Mucosa of rectum (tissue), 2 donors: ENCODE results near the gene AMER2.

ENCODE experiments used
- H3K27ac ChIP-seq, 2 donors: one replicate each; pipeline ENCODE4 v1.7.0; 2013; ENCODE audit warnings: inconsistent platforms in 2 of 2, low read depth in 2 of 2, low read length in 2 of 2
- H3K27me3 ChIP-seq, 2 donors: one replicate each; pipeline ENCODE4 v1.7.0; 2013; ENCODE audit warnings: low read length in 2 of 2; ENCODE audit not compliant: control insufficient read depth in 2 of 2, insufficient read depth in 2 of 2
- H3K36me3 ChIP-seq, 2 donors: one replicate each; pipeline ENCODE4 v1.7.0; 2013; ENCODE audit warnings: low read length in 2 of 2; ENCODE audit not compliant: control insufficient read depth in 2 of 2, insufficient read depth in 2 of 2
- H3K4me1 ChIP-seq, 2 donors: one replicate each; pipeline ENCODE4 v1.7.0; 2013; ENCODE audit warnings: low read length in 2 of 2, mild to moderate bottlenecking in 1 of 2; ENCODE audit not compliant: control insufficient read depth in 2 of 2, insufficient read depth in 2 of 2
- H3K4me3 ChIP-seq, 2 donors: one replicate each; pipeline ENCODE4 v1.7.0; 2013; ENCODE audit warnings: low read length in 2 of 2
- H3K9ac ChIP-seq, 2 donors: one replicate each; pipeline ENCODE4 v1.7.0; 2013; ENCODE audit warnings: low read length in 2 of 2, low read depth in 1 of 2, mild to moderate bottlenecking in 1 of 2
- H3K9me3 ChIP-seq, 2 donors: one replicate each; pipeline ENCODE4 v1.7.0; 2013; ENCODE audit warnings: low read length in 2 of 2; ENCODE audit not compliant: control insufficient read depth in 2 of 2
- donor health status: healthy.
- donor health status: Normal muscosa, but diverticular disease.

The AMER2 gene

DNA sequence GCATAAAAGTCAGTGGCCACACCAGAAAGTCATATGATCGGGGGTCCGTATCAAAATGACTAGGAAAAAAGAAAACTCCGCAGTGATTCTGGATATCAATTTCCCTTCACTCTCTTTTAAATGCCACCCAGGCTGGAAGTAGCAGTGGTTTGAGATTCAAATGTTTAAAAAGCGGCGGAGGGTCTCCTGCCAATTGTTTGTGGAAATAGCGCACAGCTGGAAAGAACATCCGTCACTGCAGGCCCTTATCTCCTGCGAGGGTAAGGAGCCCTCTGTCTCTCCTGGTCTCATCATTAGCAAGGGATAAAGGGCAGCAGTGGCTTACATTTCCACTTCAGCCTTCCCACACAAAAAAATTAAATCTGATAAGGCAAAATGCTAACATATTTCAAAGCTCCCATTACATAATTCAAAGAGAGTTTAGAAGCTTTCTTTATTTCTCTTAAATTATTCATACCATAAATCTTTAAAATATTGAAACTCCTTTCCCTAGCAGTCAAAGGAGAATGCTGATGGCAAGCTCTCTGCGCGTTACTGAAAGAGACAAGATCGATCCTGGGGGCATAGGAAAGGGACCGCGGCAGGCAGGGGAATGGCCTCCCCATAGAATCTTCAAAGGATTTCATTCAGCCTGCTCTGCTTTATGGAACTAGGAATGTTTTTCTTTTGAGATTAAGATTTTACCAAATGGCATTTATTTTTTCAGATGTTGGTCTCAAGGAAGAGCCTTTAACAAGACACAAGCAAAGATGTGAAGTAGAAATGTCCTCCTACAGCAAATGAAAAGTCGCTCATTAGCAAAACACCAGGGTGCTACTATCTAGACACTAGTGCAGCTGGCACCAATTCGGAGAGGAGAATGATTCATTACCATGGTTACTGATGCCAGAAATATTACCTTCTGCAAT, 35.0 kb downstream of the AMER2 start:
- no peak overlapping the region for H3K4me3 ChIP-seq
- no peak overlapping the region for H3K9ac ChIP-seq
- no peaks in the 10 kb centered on the region for H3K27me3 ChIP-seq
- H3K9me3 ChIP-seq = no peaks in the 10 kb centered on the region
- H3K27ac ChIP-seq = no peak overlapping the region
- H3K4me1 ChIP-seq = no peaks in the 10 kb centered on the region
- no peaks in the 10 kb centered on the region for H3K36me3 ChIP-seq

DNA sequence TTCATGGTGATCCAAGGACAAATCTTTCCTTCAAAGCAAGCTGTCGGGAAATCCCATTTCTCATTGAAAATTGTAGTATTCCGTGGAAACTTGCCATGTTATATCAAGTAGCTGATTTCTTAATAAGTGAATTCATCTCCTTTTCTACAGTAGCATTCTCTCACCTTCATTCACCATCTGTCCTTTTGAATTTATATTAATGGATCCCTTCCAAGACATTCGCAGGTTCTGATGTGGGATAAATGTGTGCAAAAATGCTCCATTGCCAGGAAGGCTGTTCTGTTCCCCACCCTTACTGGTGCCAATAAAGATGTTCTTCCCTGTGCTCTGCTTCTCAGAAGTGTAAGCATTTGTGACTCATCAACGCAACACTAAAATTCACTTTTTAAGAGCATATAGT, 36.2 kb downstream of the AMER2 start:
- H3K9me3 ChIP-seq = no peaks in the 10 kb centered on the region
- H3K27me3 ChIP-seq = no peaks in the 10 kb centered on the region
- no peak overlapping the region for H3K27ac ChIP-seq
- H3K9ac ChIP-seq = no peak overlapping the region
- no peaks in the 10 kb centered on the region for H3K4me1 ChIP-seq
- no peak overlapping the region for H3K4me3 ChIP-seq
- no peaks in the 10 kb centered on the region for H3K36me3 ChIP-seq

DNA sequence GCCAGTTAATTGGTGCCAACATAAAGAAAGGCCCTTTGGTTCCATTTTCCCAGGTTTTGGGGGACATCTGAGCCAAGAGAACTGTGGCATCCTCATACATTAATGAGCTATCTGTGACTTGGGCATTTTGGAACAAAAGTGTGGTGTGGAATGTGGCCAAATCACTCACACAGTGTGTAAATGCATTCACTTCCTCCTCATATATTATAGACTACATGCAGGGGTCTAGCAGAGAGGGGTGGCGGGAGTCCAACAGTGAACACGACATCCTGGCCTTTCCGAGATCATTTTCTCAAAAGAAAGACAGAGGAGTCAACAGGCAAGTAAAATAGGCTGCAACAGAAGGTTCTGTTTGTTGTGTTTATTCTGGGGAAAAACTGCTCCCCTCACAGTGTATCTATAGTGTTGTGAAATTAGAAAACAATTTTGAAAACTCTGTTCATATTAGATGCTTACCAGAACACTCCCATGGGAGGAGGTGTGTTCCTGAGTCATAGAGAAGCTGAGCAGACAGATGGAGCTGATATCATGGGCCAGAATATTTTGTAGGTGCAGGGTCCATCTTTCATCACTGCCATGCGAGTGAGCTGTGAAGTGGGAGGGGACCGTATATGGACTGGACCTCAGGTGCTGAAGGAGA, 39.2 kb downstream of the AMER2 start:
- Histone ChIP-seq H3K4me3 (no peak overlapping the region), H3K9me3 (no peaks in the 10 kb centered on the region), H3K27ac (no peak overlapping the region), H3K4me1 (no peaks in the 10 kb centered on the region), H3K9ac (no peak overlapping the region), H3K27me3 (no peaks in the 10 kb centered on the region), H3K36me3 (no peaks in the 10 kb centered on the region)

DNA sequence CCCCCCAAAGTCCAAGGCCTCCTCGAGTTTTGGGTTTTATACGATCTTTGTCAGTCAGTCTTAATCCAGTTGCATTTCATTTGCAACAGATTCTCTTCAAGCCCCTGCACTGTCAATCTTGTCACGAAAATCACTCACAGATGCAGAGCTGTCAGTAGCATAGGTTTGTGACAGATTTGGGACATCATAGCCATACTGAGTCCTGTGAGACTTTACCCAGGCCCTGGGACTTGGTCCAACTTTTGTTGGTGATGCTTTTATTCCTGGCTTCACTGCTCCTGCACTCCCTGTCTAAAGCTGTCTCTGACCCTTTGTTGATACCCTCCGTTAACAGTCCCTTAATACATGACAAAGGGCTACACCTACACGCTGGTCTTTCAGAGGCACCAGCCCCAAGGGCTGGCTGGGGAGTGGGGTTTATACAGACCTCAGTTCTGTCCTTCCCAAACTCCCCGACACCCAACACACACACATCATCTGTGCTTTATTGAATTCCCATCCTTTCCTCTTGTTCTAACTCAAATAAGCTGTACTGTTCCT, 40.1 kb downstream of the AMER2 start:
- Histone ChIP-seq H3K4me3 (no peak overlapping the region), H3K4me1 (no peaks in the 10 kb centered on the region), H3K27me3 (no peaks in the 10 kb centered on the region)

DNA sequence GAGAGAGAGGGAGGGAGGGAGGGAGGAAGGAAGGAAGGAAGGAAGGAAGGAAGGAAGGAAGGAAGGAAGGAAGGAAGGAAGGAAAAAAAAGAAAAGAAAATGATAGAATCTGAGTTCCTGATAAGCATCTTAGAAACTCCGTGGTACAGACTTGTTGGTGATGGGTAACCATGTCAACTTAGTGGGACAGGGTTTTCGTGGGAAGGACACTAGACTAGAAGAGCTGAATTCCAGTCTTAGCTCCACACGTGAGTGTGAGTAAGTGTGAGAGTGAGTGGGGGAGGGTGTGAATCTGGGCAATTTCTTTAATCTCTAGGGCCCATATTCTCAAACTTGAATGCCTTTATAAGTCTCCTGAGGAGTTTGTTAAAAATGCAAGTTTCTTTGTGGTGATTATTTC, 41.1 kb downstream of the AMER2 start:
- H3K4me3 ChIP-seq = no peak overlapping the region
- no peaks in the 10 kb centered on the region for H3K36me3 ChIP-seq
- no peaks in the 10 kb centered on the region for H3K4me1 ChIP-seq
- H3K27ac ChIP-seq = no peak overlapping the region
- no peaks in the 10 kb centered on the region for H3K9me3 ChIP-seq
- no peak overlapping the region for H3K9ac ChIP-seq
- no peaks in the 10 kb centered on the region for H3K27me3 ChIP-seq

More for the DNA sequence above, 40.1 kb downstream of the AMER2 start:
- no peaks in the 10 kb centered on the region for H3K9me3 ChIP-seq
- H3K36me3 ChIP-seq = no peaks in the 10 kb centered on the region
- H3K27ac ChIP-seq = no peak overlapping the region
- no peak overlapping the region for H3K9ac ChIP-seq

DNA sequence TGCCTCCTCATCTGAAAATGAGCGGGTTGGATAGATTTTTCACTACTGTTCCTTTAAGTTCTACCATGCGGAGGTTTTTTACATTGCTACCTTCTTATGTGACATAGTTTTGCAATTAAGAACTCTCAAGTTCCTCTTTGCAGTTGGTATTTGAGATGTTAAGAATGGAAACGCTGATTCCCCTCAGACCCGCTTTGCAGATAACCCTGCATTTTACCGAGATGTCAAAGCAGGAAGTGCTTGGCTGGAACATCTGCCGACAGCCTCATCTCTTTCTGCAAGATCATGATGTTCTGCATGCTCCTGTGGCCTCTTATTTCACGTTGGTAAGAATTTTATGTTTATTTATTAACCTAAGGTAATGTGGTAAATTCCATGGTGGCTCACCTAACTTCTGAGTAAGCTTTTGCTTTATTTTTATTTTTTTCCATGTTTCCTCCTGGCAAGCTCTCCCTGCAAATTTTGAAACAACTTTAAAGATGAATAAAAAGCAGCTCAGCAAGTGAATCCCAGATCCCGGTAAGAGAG, 53.6 kb downstream of the AMER2 start:
- H3K27ac ChIP-seq = no peak overlapping the region
- H3K9me3 ChIP-seq = no peaks in the 10 kb centered on the region
- H3K36me3 ChIP-seq = no peaks in the 10 kb centered on the region
- no peak overlapping the region for H3K4me3 ChIP-seq
- no peaks in the 10 kb centered on the region for H3K4me1 ChIP-seq
- no peaks in the 10 kb centered on the region for H3K27me3 ChIP-seq
- H3K9ac ChIP-seq = no peak overlapping the region

DNA sequence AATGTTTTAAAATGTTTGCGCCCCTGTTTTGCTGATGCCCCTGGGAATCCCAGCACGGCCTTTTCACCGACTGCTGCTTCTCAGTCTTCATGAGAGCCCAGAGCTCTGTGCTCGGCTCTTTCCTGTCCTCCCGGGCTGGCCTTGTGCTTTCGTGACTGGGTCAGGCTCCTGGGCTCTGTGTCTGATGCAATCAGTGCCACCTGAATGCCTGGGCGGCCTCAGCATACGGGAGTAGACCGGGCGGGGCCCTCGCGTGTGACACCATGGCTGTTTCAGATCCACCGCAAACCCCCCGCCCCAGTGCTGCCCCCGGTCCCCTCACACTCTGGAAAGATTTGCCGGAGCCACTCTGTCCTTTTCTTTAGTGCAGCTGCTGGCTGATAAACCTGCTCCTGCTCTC, 54.8 kb downstream of the AMER2 start:
- H3K4me3 ChIP-seq = no peak overlapping the region
- H3K36me3 ChIP-seq = no peaks in the 10 kb centered on the region
- H3K27ac ChIP-seq = no peak overlapping the region
- no peaks in the 10 kb centered on the region for H3K9me3 ChIP-seq
- no peak overlapping the region for H3K9ac ChIP-seq
- H3K4me1 ChIP-seq = no peaks in the 10 kb centered on the region
- no peaks in the 10 kb centered on the region for H3K27me3 ChIP-seq

DNA sequence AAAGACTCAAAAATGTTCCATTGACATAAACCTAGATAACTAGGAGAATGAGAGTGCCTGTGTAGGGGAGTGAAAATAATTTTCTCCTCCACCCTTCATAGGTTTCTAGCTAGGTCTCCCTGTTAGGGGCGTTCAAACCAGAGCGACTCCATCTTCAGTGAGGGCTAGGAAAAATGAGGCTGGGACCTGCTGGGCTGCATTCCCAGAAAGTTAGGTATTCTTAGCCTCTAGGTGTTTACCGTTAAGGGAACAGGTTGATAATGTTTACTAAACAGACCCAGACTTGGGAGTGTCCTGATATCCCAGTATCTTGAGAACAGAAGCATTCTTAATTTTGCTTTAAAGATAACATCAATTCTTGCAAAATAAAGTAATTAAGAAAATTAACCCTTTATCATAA, 56.0 kb downstream of the AMER2 start:
- Histone ChIP-seq H3K9me3 (no peaks in the 10 kb centered on the region), H3K27me3 (no peaks in the 10 kb centered on the region), H3K9ac (no peak overlapping the region), H3K36me3 (no peaks in the 10 kb centered on the region), H3K27ac (no peak overlapping the region), H3K4me1 (no peaks in the 10 kb centered on the region), H3K4me3 (no peak overlapping the region)

DNA sequence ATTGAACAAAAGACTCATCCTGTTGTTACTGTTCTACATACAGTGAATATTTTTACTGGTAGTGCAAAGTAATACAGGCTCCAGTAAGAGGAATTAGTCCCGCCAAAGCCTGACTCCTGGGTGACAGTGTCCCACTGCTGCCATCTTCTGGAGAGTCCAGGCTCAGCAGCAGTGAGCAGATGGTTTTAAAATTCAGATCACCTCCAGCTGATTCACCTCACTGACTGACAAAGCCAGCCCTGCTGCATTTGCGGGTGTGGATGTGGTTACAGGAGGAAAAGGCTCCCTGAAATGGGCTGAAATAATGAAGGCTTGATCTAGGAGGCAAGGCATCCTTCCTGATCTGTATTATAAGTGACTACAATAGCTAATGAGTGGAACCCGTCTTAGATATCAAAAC, 57.9 kb downstream of the AMER2 start:
- no peaks in the 10 kb centered on the region for H3K27me3 ChIP-seq
- no peak overlapping the region for H3K4me3 ChIP-seq
- H3K9ac ChIP-seq = no peak overlapping the region
- no peaks in the 10 kb centered on the region for H3K9me3 ChIP-seq
- H3K36me3 ChIP-seq = no peaks in the 10 kb centered on the region
- no peak overlapping the region for H3K27ac ChIP-seq
- H3K4me1 ChIP-seq = no peaks in the 10 kb centered on the region

DNA sequence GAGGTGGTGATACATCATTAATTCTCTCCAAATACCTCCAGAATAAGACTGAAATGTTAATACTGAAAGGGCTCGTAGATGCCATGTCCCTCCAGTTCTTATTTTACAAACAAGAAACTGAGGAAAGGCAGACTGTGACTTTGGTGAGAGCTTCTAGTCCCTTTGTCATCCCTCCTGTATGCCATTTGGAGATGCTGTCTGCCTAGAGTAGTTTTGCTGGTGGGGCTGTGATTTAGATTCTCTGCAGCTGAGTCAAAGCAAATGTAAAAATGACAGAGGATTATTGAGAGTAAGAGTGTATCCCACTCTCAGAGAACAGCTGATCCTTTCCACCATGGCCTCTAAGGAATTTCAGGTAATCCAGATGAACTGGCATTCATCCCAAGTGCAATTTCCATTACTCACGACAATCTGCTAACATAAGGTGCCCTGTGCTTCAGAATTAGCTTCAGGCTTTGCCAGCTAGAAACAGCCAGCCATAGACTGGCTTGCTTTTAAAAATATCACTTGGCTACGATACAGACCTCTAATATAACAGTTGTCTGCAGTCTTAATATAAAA, 59.3 kb downstream of the AMER2 start:
- Histone ChIP-seq H3K36me3 (no peaks in the 10 kb centered on the region), H3K4me3 (no peak overlapping the region), H3K27ac (no peak overlapping the region), H3K9me3 (no peaks in the 10 kb centered on the region), H3K27me3 (no peaks in the 10 kb centered on the region), H3K9ac (no peak overlapping the region), H3K4me1 (no peaks in the 10 kb centered on the region)
